Epithelial cell of esophagus (primary cell): ENCODE measurements around the gene EGFR.

Source experiments
- DNase-seq: peaks from one replicate; pipeline ENCODE4 v3.0.0; 2010; ENCODE audit warnings: low read depth
- H3K4me3 ChIP-seq: 2 replicates; pipeline ENCODE4 v1.5.1; 2011; ENCODE audit warnings: mild to moderate bottlenecking, low read length, control low read depth
- CTCF ChIP-seq: IDR thresholded peaks from 2 replicates; pipeline ENCODE4 v1.5.1; 2011; ENCODE audit warnings: low read depth, mild to moderate bottlenecking, low read length, control low read depth, inconsistent platforms; ENCODE audit not compliant: insufficient read depth; ENCODE audit errors: missing control alignments

The EGFR gene

GRCh38 chr7:55205124-55205955 lies 186.5 kb downstream of the EGFR start:
- no peak for DNase-seq
- no peak for TF ChIP-seq CTCF
- H3K4me3 ChIP-seq: no peak overlapping the region

GRCh38 chr7:55206235-55207029 lies 187.6 kb downstream of the EGFR start:
- H3K4me3 ChIP-seq: no peak overlapping the region
- DNase-seq: no peak
- no peak for TF ChIP-seq CTCF

- no peak overlapping the region for H3K4me3 ChIP-seq
- DNase-seq: no peak
- no peak for TF ChIP-seq CTCF
These were observed 188.8 kb downstream of the EGFR start for GRCh38 chr7:55207436-55208125.

GRCh38 chr7:55209366-55209765 lies 190.5 kb downstream of the EGFR start:
- DNase-seq: peak; percentile 41
- no peak overlapping the region for H3K4me3 ChIP-seq
- TF ChIP-seq CTCF: no peak

GRCh38 chr7:55210176-55210575 lies 191.4 kb downstream of the EGFR start:
- TF ChIP-seq CTCF: no peak
- DNase-seq: no peak
- no peak overlapping the region for H3K4me3 ChIP-seq

- H3K4me3 ChIP-seq: no peak overlapping the region
- no peak for DNase-seq
- TF ChIP-seq CTCF: no peak
These were observed 191.9 kb downstream of the EGFR start for GRCh38 chr7:55210716-55211115.
